Karpas-422 (cell line): ENCODE measurements around the gene SDHAF1. TPM values are rescaled to one million over a fixed set of nuclear protein-coding genes. Genes with fewer than 3 reads are reported as not detected.
"Not testable (repeated sequence)": the region's sequence is repeated elsewhere in the genome, so short reads cannot be mapped to it uniquely, and the experiment has no call there.

Experiments
- DNase-seq: peaks from one replicate; pipeline ENCODE4 v3.0.0-alpha.2; 2015
- H2AFZ ChIP-seq: fragments of 200-600 bp; sonication (generic); 2 replicates; pipeline ENCODE4 v1.6.1; 2014; ENCODE audit warnings: antibody characterized with exemption, low read length, mixed read lengths
- H3K27ac ChIP-seq: fragments of 200-600 bp; sonication (generic); 2 replicates; pipeline ENCODE4 v1.5.1; 2014; ENCODE audit warnings: mild to moderate bottlenecking, low read length, moderate library complexity
- H3K27me3 ChIP-seq: fragments of 200-600 bp; sonication (generic); 2 replicates; pipeline ENCODE4 v1.6.1; 2014; ENCODE audit warnings: low read length, mixed read lengths
- H3K36me3 ChIP-seq: fragments of 200-600 bp; sonication (generic); 2 replicates; pipeline ENCODE4 v1.6.1; 2014; ENCODE audit warnings: low read length, mixed read lengths; ENCODE audit not compliant: insufficient read depth
- H3K4me1 ChIP-seq: fragments of 200-600 bp; sonication (generic); 2 replicates; pipeline ENCODE4 v1.6.1; 2014; ENCODE audit warnings: mild to moderate bottlenecking, low read length, mixed read lengths
- H3K4me2 ChIP-seq: fragments of 200-600 bp; sonication (generic); 2 replicates; pipeline ENCODE4 v1.6.1; 2014; ENCODE audit warnings: low read length, low read depth, mild to moderate bottlenecking; ENCODE audit not compliant: poor library complexity, severe bottlenecking
- H3K4me3 ChIP-seq: fragments of 200-600 bp; sonication (generic); 2 replicates; pipeline ENCODE4 v1.5.1; 2014; ENCODE audit warnings: mild to moderate bottlenecking, antibody characterized with exemption, low read length, mixed read lengths
- H3K79me2 ChIP-seq: fragments of 200-600 bp; sonication (generic); 2 replicates; pipeline ENCODE4 v1.6.1; 2014; ENCODE audit warnings: mild to moderate bottlenecking, low read length, mixed read lengths
- H3K9ac ChIP-seq: fragments of 200-600 bp; sonication (generic); 2 replicates; pipeline ENCODE4 v1.6.0; 2014; ENCODE audit warnings: low read length
- H3K9me2 ChIP-seq: fragments of 200-600 bp; sonication (generic), shearing (Covaris generic); replicated peaks from 2 replicates; pipeline ENCODE4 v1.6.0; 2014; ENCODE audit warnings: mild to moderate bottlenecking, low read length, moderate library complexity; ENCODE audit not compliant: insufficient read depth
- H3K9me3 ChIP-seq: fragments of 300-700, 200-600 bp; sonication (generic); 2 replicates; pipeline ENCODE4 v1.6.1; 2014; ENCODE audit warnings: low read length, mixed read lengths
- H4K20me1 ChIP-seq: fragments of 200-600 bp; sonication (generic); 2 replicates; pipeline ENCODE4 v1.6.1; 2014; ENCODE audit warnings: mild to moderate bottlenecking, antibody characterized with exemption, low read length, low read depth; ENCODE audit not compliant: insufficient read depth
- total RNA-seq: library from RNA; depleted of rRNA; stranded (reverse); fragments of >200 nt; shearing (Covaris generic); gene quantifications from 2 replicates; pipeline ENCODE4 v1.2.3, GENCODE V29; 2014; ENCODE audit warnings: low replicate concordance

The SDHAF1 gene
- total RNA-seq, 1 experiment from 2014 or later, result 23.4 TPM

- DNase-seq, result no peak
- no peak overlapping the region for H3K27ac ChIP-seq
- H3K9me3 ChIP-seq, result no peaks in the 10 kb centered on the region
- no peaks in the 10 kb centered on the region for H3K27me3 ChIP-seq
- no peaks in the 10 kb centered on the region for H4K20me1 ChIP-seq
- no peak overlapping the region for H3K4me2 ChIP-seq
- H3K36me3 ChIP-seq, result no peaks in the 10 kb centered on the region
- H3K79me2 ChIP-seq, result no peaks in the 10 kb centered on the region
- peaks cover 5% of the 10 kb centered on the region for H3K4me1 ChIP-seq
- H3K9me2 ChIP-seq, result no peaks in the 10 kb centered on the region
- no peak overlapping the region for H3K9ac ChIP-seq
- H2AFZ ChIP-seq, result no peak overlapping the region
- H3K4me3 ChIP-seq, result no peak overlapping the region
These were observed 16.1 kb upstream of the SDHAF1 start for GRCh38 chr19:35978832-35979365.

- H3K4me3 ChIP-seq, H4K20me1 ChIP-seq, H3K9ac ChIP-seq: not testable (repeated sequence)
These were observed 14.0 kb upstream of the SDHAF1 start for GRCh38 chr19:35980997-35981396.

GRCh38 chr19:35983177-35983576, 11.8 kb upstream of the SDHAF1 start:
- Histone ChIP-seq H3K36me3 (no peaks in the 10 kb centered on the region), H3K79me2 (no peaks in the 10 kb centered on the region)

More at GRCh38 chr19:35980997-35981396, 14.0 kb upstream of the SDHAF1 start:
- not testable (repeated sequence) for H2AFZ ChIP-seq, H3K36me3 ChIP-seq, H3K9me2 ChIP-seq, H3K4me1 ChIP-seq, H3K79me2 ChIP-seq, H3K27ac ChIP-seq, DNase-seq, H3K27me3 ChIP-seq, H3K4me2 ChIP-seq, H3K9me3 ChIP-seq

GRCh38 chr19:35986111-35986510, 8.9 kb upstream of the SDHAF1 start:
- Histone ChIP-seq H3K9me2 (no peaks in the 10 kb centered on the region), H3K27ac (no peak overlapping the region), H3K4me2 (no peak overlapping the region), H3K79me2 (no peaks in the 10 kb centered on the region), H3K4me3 (no peak overlapping the region), H3K9ac (no peak overlapping the region), H3K4me1 (peaks cover 8% of the 10 kb centered on the region; the same call in 1 of the 2 replicates), H4K20me1 (no peaks in the 10 kb centered on the region), H2AFZ (no peak overlapping the region), H3K27me3 (no peaks in the 10 kb centered on the region; the same call in 1 of the 2 replicates), H3K36me3 (no peaks in the 10 kb centered on the region), H3K9me3 (no peaks in the 10 kb centered on the region; the same call in 1 of the 2 replicates)
- DNase-seq, result no peak

More at GRCh38 chr19:35983177-35983576, 11.8 kb upstream of the SDHAF1 start:
- Histone ChIP-seq H3K9ac (no peak overlapping the region), H3K4me3 (no peak overlapping the region), H3K4me2 (no peak overlapping the region), H3K9me3 (no peaks in the 10 kb centered on the region), H3K4me1 (peaks cover 8% of the 10 kb centered on the region; the same call in 1 of the 2 replicates), H4K20me1 (no peaks in the 10 kb centered on the region), H3K27me3 (no peaks in the 10 kb centered on the region), H3K9me2 (no peaks in the 10 kb centered on the region), H3K27ac (no peak overlapping the region), H2AFZ (no peak overlapping the region)
- no peak for DNase-seq

GRCh38 chr19:35986664-35987570, 8.1 kb upstream of the SDHAF1 start:
- Histone ChIP-seq H3K4me3 (peak overlapping the region; percentile 61; the same call in 1 of the 2 replicates), H4K20me1 (no peaks in the 10 kb centered on the region), H3K27me3 (no peaks in the 10 kb centered on the region; the same call in 1 of the 2 replicates), H3K36me3 (no peaks in the 10 kb centered on the region), H2AFZ (peak overlapping the region; percentile 65; the same call in 1 of the 2 replicates), H3K9ac (peak overlapping the region; percentile 61), H3K4me2 (peak overlapping the region; percentile 72), H3K4me1 (peaks cover 8% of the 10 kb centered on the region; the same call in 1 of the 2 replicates), H3K27ac (no peak overlapping the region), H3K9me3 (no peaks in the 10 kb centered on the region; the same call in 1 of the 2 replicates), H3K79me2 (no peaks in the 10 kb centered on the region), H3K9me2 (no peaks in the 10 kb centered on the region)
- peak; percentile 70 for DNase-seq

GRCh38 chr19:35987571-35987896, 7.5 kb upstream of the SDHAF1 start:
- Histone ChIP-seq H3K27ac (no peak overlapping the region), H3K4me1 (peaks cover 8% of the 10 kb centered on the region; the same call in 1 of the 2 replicates), H3K27me3 (no peaks in the 10 kb centered on the region; the same call in 1 of the 2 replicates), H3K9me3 (no peaks in the 10 kb centered on the region; the same call in 1 of the 2 replicates), H3K36me3 (no peaks in the 10 kb centered on the region), H2AFZ (no peak overlapping the region), H3K9me2 (no peaks in the 10 kb centered on the region), H4K20me1 (no peaks in the 10 kb centered on the region), H3K9ac (peak overlapping the region; percentile 61), H3K4me2 (peak overlapping the region; percentile 72), H3K4me3 (peak overlapping the region; percentile 61; the same call in 1 of the 2 replicates), H3K79me2 (no peaks in the 10 kb centered on the region)
- no peak for DNase-seq

- no peaks in the 10 kb centered on the region; the same call in 1 of the 2 replicates for H3K27me3 ChIP-seq
- DNase-seq, result no peak
These were observed 6.2 kb upstream of the SDHAF1 start for GRCh38 chr19:35988824-35989223.

GRCh38 chr19:35990156-35990555, 4.8 kb upstream of the SDHAF1 start:
- DNase-seq, result no peak
- Histone ChIP-seq H3K4me2 (no peak overlapping the region), H3K79me2 (peaks cover 2% of the 10 kb centered on the region), H3K9ac (no peak overlapping the region), H3K27me3 (no peaks in the 10 kb centered on the region; the same call in 1 of the 2 replicates), H3K9me2 (no peaks in the 10 kb centered on the region), H3K9me3 (no peaks in the 10 kb centered on the region; the same call in 1 of the 2 replicates), H2AFZ (no peak overlapping the region), H4K20me1 (no peaks in the 10 kb centered on the region), H3K27ac (no peak overlapping the region), H3K4me3 (no peak overlapping the region), H3K4me1 (peaks cover 13% of the 10 kb centered on the region), H3K36me3 (no peaks in the 10 kb centered on the region)

More at GRCh38 chr19:35988824-35989223, 6.2 kb upstream of the SDHAF1 start:
- Histone ChIP-seq H3K36me3 (no peaks in the 10 kb centered on the region), H3K9me2 (no peaks in the 10 kb centered on the region), H3K9ac (no peak overlapping the region), H2AFZ (no peak overlapping the region), H3K4me1 (peaks cover 8% of the 10 kb centered on the region), H3K27ac (no peak overlapping the region), H3K79me2 (no peaks in the 10 kb centered on the region), H3K9me3 (no peaks in the 10 kb centered on the region; the same call in 1 of the 2 replicates), H3K4me3 (no peak overlapping the region), H4K20me1 (no peaks in the 10 kb centered on the region), H3K4me2 (no peak overlapping the region)
